ENCODE data around the gene BEND3.
A peak's percentile ranks its signal among the peaks of the same experiment; 100 is the strongest.

Gene BEND3

DNA sequence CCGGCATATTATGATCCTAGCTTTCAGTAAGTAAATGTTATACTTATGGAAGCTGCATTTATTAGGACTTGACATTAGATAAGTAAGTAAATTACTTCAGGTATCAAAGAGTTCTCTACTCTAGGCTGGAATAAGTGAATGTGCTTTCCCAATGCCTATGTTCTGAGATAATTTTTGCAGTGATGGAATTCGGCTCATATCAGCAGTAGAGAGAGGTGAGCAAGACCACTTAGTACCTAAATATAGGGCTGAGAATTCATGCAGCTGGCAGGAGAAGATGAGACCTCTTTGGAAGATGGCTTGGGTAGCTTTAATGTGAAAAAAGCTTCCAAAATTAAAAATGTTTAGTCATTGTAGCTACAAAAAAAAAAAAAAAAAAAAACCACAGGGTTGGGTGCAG, 13.3 kb upstream of the BEND3 start:
- Histone ChIP-seq H3K79me2 (ENCODE audit: insufficient read depth, low read depth) (no peaks in the 10 kb centered on the region), H3K4me3 (IDR thresholded peaks at IDR 0.05; ENCODE audit: insufficient read depth, low read depth, low read length) (no peak overlapping the region), H3K4me1 (ENCODE audit: low read depth, poor library complexity, severe bottlenecking) (peaks cover 52% of the 10 kb centered on the region), H3K9ac (no peak overlapping the region), H2AFZ (ENCODE audit: low read depth) (no peak overlapping the region), H3K36me3 (ENCODE audit: insufficient read depth) (no peaks in the 10 kb centered on the region), H3K4me2 (peak overlapping the region; percentile 89), H3K27me3 (ENCODE audit: insufficient read depth, low read depth) (no peaks in the 10 kb centered on the region), H3K27ac (0 out of 2 replicates have a peak overlapping the region, but pooled peaks have one; percentile 24), H4K20me1 (ENCODE audit: insufficient read depth) (no peaks in the 10 kb centered on the region)
- TF ChIP-seq, protein P1, sequence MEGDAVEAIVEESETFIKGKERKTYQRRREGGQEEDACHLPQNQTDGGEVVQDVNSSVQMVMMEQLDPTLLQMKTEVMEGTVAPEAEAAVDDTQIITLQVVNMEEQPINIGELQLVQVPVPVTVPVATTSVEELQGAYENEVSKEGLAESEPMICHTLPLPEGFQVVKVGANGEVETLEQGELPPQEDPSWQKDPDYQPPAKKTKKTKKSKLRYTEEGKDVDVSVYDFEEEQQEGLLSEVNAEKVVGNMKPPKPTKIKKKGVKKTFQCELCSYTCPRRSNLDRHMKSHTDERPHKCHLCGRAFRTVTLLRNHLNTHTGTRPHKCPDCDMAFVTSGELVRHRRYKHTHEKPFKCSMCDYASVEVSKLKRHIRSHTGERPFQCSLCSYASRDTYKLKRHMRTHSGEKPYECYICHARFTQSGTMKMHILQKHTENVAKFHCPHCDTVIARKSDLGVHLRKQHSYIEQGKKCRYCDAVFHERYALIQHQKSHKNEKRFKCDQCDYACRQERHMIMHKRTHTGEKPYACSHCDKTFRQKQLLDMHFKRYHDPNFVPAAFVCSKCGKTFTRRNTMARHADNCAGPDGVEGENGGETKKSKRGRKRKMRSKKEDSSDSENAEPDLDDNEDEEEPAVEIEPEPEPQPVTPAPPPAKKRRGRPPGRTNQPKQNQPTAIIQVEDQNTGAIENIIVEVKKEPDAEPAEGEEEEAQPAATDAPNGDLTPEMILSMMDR (conservative IDR thresholded peaks at IDR 0.05; ENCODE audit: low read depth, low read length), result no peak

DNA sequence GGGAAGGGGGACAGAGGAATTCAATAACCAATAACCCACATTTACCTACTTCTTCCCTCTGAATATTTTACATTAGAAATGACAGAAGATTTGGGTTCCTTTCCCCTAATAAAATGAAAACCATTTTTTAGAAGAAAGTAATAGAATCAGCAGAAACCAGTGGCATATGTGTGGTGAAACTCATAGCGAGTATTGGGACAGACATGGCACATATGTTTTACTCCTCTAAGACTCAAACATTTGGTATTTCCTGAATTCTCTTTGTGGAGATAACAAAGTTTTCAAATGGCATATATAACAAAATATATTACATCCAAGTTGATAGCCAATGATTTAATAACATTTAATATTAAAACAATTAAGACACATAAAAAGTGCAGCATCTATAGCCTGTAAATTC, 12.9 kb upstream of the BEND3 start:
- TF ChIP-seq, protein P1 (conservative IDR thresholded peaks at IDR 0.05; ENCODE audit: low read depth, low read length), result no peak
- Histone ChIP-seq H3K79me2 (ENCODE audit: insufficient read depth, low read depth) (no peaks in the 10 kb centered on the region), H3K9ac (no peak overlapping the region), H3K27me3 (ENCODE audit: insufficient read depth, low read depth) (no peaks in the 10 kb centered on the region), H3K4me2 (peak overlapping the region; percentile 89), H3K36me3 (ENCODE audit: insufficient read depth) (no peaks in the 10 kb centered on the region), H3K4me3 (IDR thresholded peaks at IDR 0.05; ENCODE audit: insufficient read depth, low read depth, low read length) (no peak overlapping the region), H3K4me1 (ENCODE audit: low read depth, poor library complexity, severe bottlenecking) (peaks cover 52% of the 10 kb centered on the region), H4K20me1 (ENCODE audit: insufficient read depth) (no peaks in the 10 kb centered on the region), H3K27ac (0 out of 2 replicates have a peak overlapping the region, but pooled peaks have one; percentile 24), H2AFZ (ENCODE audit: low read depth) (no peak overlapping the region)

DNA sequence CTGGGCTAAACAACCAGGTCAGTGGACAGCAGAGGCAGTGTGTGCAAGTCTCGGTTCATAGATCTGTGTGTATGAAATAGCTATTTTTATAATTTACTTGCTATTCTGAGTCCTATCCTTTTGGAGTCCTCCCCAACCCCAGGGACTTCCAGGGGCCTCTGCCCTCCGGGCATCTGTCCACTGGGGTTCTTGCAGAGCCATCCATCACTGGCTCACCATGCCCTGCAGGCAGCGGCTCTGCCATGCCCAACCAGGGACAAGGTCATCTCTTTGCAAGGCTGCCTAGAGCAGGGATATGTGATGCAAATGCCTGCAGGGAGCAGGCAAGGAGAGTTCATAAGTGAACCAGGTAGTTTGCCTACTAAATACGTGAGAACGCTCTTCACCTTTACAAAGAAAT, 10.5 kb upstream of the BEND3 start:
- Histone ChIP-seq H4K20me1 (ENCODE audit: insufficient read depth) (no peaks in the 10 kb centered on the region), H3K79me2 (ENCODE audit: insufficient read depth, low read depth) (no peaks in the 10 kb centered on the region), H3K27me3 (ENCODE audit: insufficient read depth, low read depth) (no peaks in the 10 kb centered on the region), H3K4me2 (no peak overlapping the region), H3K27ac (no peak overlapping the region), H3K9ac (no peak overlapping the region), H3K36me3 (ENCODE audit: insufficient read depth) (no peaks in the 10 kb centered on the region), H2AFZ (ENCODE audit: low read depth) (no peak overlapping the region), H3K4me1 (ENCODE audit: low read depth, poor library complexity, severe bottlenecking) (peaks cover 44% of the 10 kb centered on the region), H3K4me3 (IDR thresholded peaks at IDR 0.05; ENCODE audit: insufficient read depth, low read depth, low read length) (no peak overlapping the region)
- TF ChIP-seq, protein P1 (conservative IDR thresholded peaks at IDR 0.05; ENCODE audit: low read depth, low read length), result no peak

DNA sequence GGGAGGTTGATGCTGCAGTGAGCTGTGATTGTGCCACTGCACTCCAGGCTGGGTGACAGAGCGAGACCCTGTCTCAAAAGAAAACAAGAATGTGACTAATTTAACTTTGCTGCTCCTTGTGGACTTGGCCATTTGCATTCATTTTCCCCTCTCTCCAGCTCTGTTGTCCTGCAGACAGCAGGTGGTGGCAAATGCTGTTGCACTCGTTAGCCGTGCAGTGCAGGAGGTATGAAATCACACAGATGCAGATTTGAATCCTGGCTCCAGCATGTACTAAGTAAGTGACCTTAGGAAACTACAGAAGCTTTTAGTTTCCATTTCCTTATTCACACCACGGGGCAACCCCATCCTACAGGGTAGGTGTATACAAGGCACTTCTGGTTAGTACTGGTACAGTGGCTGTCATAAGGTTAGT, 9.6 kb upstream of the BEND3 start:
- Histone ChIP-seq H3K36me3 (ENCODE audit: insufficient read depth) (no peaks in the 10 kb centered on the region), H3K4me1 (ENCODE audit: low read depth, poor library complexity, severe bottlenecking) (peaks cover 36% of the 10 kb centered on the region), H3K4me3 (IDR thresholded peaks at IDR 0.05; ENCODE audit: insufficient read depth, low read depth, low read length) (no peak overlapping the region), H3K27me3 (ENCODE audit: insufficient read depth, low read depth) (no peaks in the 10 kb centered on the region), H3K27ac (no peak overlapping the region), H3K79me2 (ENCODE audit: insufficient read depth, low read depth) (no peaks in the 10 kb centered on the region), H3K4me2 (no peak overlapping the region), H3K9ac (no peak overlapping the region), H4K20me1 (ENCODE audit: insufficient read depth) (no peaks in the 10 kb centered on the region), H2AFZ (ENCODE audit: low read depth) (no peak overlapping the region)
- TF ChIP-seq, protein P1 (conservative IDR thresholded peaks at IDR 0.05; ENCODE audit: low read depth, low read length), result no peak
